Right lobe of liver (tissue), 6 donors: ENCODE results near the gene PCDHGA6. TPM values are rescaled to one million over a fixed set of nuclear protein-coding genes. Genes with fewer than 3 reads are reported as not detected.
"Not testable (repeated sequence)": the region's sequence is repeated elsewhere in the genome, so short reads cannot be mapped to it uniquely, and the experiment has no call there.

Experiments used
- ATAC-seq, 4 donors: fragments of 200-7000 bp; cut with Tn5 transposase; one replicate each; pipeline ENCODE4 v1.9.1; 2020; ENCODE audit warnings: mild to moderate bottlenecking in 4 of 4, moderate library complexity in 4 of 4
- DNase-seq, 3 donors: peaks; one replicate each; pipeline ENCODE4 v3.0.0-alpha.2; 2020
- H3K27ac ChIP-seq, 3 donors: fragments of 200-600 bp; one replicate each; pipeline ENCODE4 v1.8.0; 2022
- H3K27me3 ChIP-seq, 2 donors: fragments of 200-600 bp; one replicate each; pipeline ENCODE4 v1.8.0; 2022
- H3K36me3 ChIP-seq, 4 donors: fragments of 200-600 bp; sonication (generic) in 1 of 4; one replicate each; pipeline versions ENCODE4 v1.5.1 to v1.8.0; 2017 to 2022; ENCODE audit warnings: control low read depth in 1 of 4
- H3K4me1 ChIP-seq, 4 donors: fragments of 200-600 bp; sonication (generic) in 1 of 4; one replicate each; pipeline versions ENCODE4 v1.5.1 to v1.8.0; 2017 to 2022; ENCODE audit warnings: control low read depth in 1 of 4
- H3K4me3 ChIP-seq, 3 donors: fragments of 200-600 bp; one replicate each; pipeline ENCODE4 v1.8.0; 2022
- H3K9me3 ChIP-seq, 4 donors: fragments of 200-600 bp; sonication (generic) in 1 of 4; one replicate each; pipeline versions ENCODE4 v1.5.1 to v1.8.0; 2017 to 2022; ENCODE audit warnings: control low read depth in 1 of 4
- CTCF ChIP-seq, 4 donors: fragments of 200-600 bp in 3 of 4; fragments of 450-650 bp in 1 of 4; IDR thresholded peaks; one replicate each; pipeline versions ENCODE4 v1.5.1 to v1.8.0; 2016 to 2022; ENCODE audit warnings: antibody characterized with exemption in 4 of 4, mild to moderate bottlenecking in 2 of 4
- POLR2A ChIP-seq: fragments of 450-650 bp; IDR thresholded peaks from one replicate; pipeline ENCODE4 v1.6.1; 2017; ENCODE audit warnings: antibody characterized with exemption, mild to moderate bottlenecking
- WGBS: methylation state at CpG from one replicate; pipeline ENCODE4 v1.1.6; 2018; ENCODE audit warnings: low coverage, low lambda C conversion rate; ENCODE audit not compliant: insufficient coverage; ENCODE audit errors: missing lambda C conversion rate; 5-methylcytosine and 5-hydroxymethylcytosine counted together
- intact Hi-C, 2 donors: fragments of 100-400 bp; cut with DNase I; formaldehyde crosslinking; loops; one replicate each; pipeline versions ENCODE4 v1.11.2 to v1.14.1; 2022
- total RNA-seq, 6 experiments: library from RNA; depleted of rRNA in 2 of 6; stranded (reverse); fragments of >200 nt in 2 of 6; fragmentation: NEBNext Ultra II Directional in 3 of 6; extraction: Animal tissue kit (Norgen Biotek cat#: 25700) in 3 of 6; gene quantifications; one replicate each; pipeline versions ENCODE4 v1.1.0 to v1.2.4, GENCODE V29; 2016 to 2023
- donor health status: DM: no; HTN: yes; CAD: no.
- donor health status: DM: no; HTN: no; CAD: no.
- donor health status: DM: no; HTN: no; CAD: no.
- donor health status: DM: no; HTN: yes; CAD: no.
- donor health status: DM: no; HTN: yes; CAD: no.

PCDHGA6 gene
- total RNA-seq, 6 experiments from 2014 or later: 0.56 to 1.3 (median 0.89) TPM

- DNase-seq (peak in 2 of 3 donors; percentile 41 to 49), ATAC-seq (peak; percentile 39 to 72 (median 52))
- Histone ChIP-seq H3K27ac (peak overlapping the region in 1 of 3 donors; percentile 30), H3K36me3 (no peaks in the 10 kb centered on the region), H3K9me3 (peaks cover 0 to 22% (median 6%) of the 10 kb centered on the region in 4 donors), H3K4me1 (no peaks in the 10 kb centered on the region), H3K4me3 (peak overlapping the region; percentile 26 to 56 (median 45)), H3K27me3 (no peaks in the 10 kb centered on the region)
- intact Hi-C loops: loop anchor here in 1 of 2 donors (10.0 kb wide), 1 partner anchor 169 kb away; the partner anchor contains the start of gene PCDHB15
- TF ChIP-seq CTCF (IDR thresholded peaks at IDR 0.05): no peak
- peak; percentile 10 for TF ChIP-seq POLR2A
- 17% methylated on average over 20 of the region's 25 CpGs for WGBS
Observed at GRCh38 chr5:141413540-141414069, 39.9 kb downstream of the PCDHGA6 start.

- H3K27me3 ChIP-seq, H3K4me1 ChIP-seq, H3K36me3 ChIP-seq, H3K27ac ChIP-seq, ATAC-seq, H3K4me3 ChIP-seq, DNase-seq: not testable (repeated sequence)
- peaks cover 0 to 23% (median 11%) of the 10 kb centered on the region in 4 donors for H3K9me3 ChIP-seq
- intact Hi-C loops: loop anchor here in 1 of 2 donors (10.0 kb wide), 1 partner anchor 170 kb away; the partner anchor contains the start of gene PCDHB15
- WGBS: 38% methylated on average over 3 of the region's 46 CpGs
Observed at GRCh38 chr5:141414548-141415274, 41.0 kb downstream of the PCDHGA6 start.

GRCh38 chr5:141415275-141415618 is 41.6 kb downstream of the PCDHGA6 start:
- intact Hi-C loops: loop anchor here in 1 of 2 donors (10.0 kb wide), 1 partner anchor 170 kb away; the partner anchor contains the start of gene PCDHB15
- WGBS: 50% methylated on average over 5 of the region's 24 CpGs
- H3K36me3 ChIP-seq, ATAC-seq, H3K27ac ChIP-seq, H3K4me3 ChIP-seq, H3K27me3 ChIP-seq, H3K4me1 ChIP-seq: not testable (repeated sequence)
- peak in 1 of 3 donors; percentile 27 for DNase-seq
- H3K9me3 ChIP-seq: peaks cover 0 to 22% (median 13%) of the 10 kb centered on the region in 4 donors

GRCh38 chr5:141417494-141418172 is 43.9 kb downstream of the PCDHGA6 start, which contains the start of gene PCDHGB7:
Gene PCDHGB7, plus strand, starts transcription at chr5:141417677. Its CDS starts 183 bp downstream, at chr5:141417860.
- Histone ChIP-seq H3K9me3 (peaks cover 0 to 32% (median 18%) of the 10 kb centered on the region in 4 donors), H3K4me3 (peak within 1 kb of the TSS in 2 of 3 donors; percentile 23 to 43)
- H3K36me3 ChIP-seq, H3K4me1 ChIP-seq, H3K27ac ChIP-seq, H3K27me3 ChIP-seq: not testable (repeated sequence)
- ATAC-seq (peak; percentile 80 to 90 (median 86)), DNase-seq (peak in 2 of 3 donors; percentile 56 to 80)
- peak; percentile 39 to 56 (median 45) for TF ChIP-seq CTCF (IDR thresholded peaks at IDR 0.05)
- WGBS: 17% methylated on average over 27 of the region's 47 CpGs
- intact Hi-C loops: loop anchor here in 1 of 2 donors (10.0 kb wide), 1 partner anchor 173 kb away; the partner anchor contains the start of gene PCDHB15

- TF ChIP-seq CTCF (IDR thresholded peaks at IDR 0.05) (no peak), POLR2A (no peak)
- ATAC-seq (no peak), DNase-seq (peak in 1 of 3 donors; percentile 46)
- intact Hi-C loops: loop anchor here in 1 of 2 donors (10.0 kb wide), 1 partner anchor 174 kb away; the partner anchor contains the start of gene PCDHB15
- no peaks in the 10 kb centered on the region for H3K4me1 ChIP-seq
- H3K4me3 ChIP-seq: no peak overlapping the region
- H3K36me3 ChIP-seq: no peaks in the 10 kb centered on the region
- WGBS: 31% methylated on average over 15 of the region's 74 CpGs
- no peaks in the 10 kb centered on the region for H3K27me3 ChIP-seq
- H3K27ac ChIP-seq: no peak overlapping the region
- peaks cover 0 to 43% (median 19%) of the 10 kb centered on the region in 4 donors for H3K9me3 ChIP-seq
Observed at GRCh38 chr5:141419074-141419880, 45.6 kb downstream of the PCDHGA6 start.
